ENCODE results near the gene SOCS6. TPM values are rescaled to one million over a fixed set of nuclear protein-coding genes. Genes with fewer than 3 reads are reported as not detected.

Gene SOCS6
- total and polyA plus RNA-seq, 2 of the 13 experiments (the other 11 are each of a cell fraction or from before 2014, with no cell fraction given): 18.6 to 38.3 TPM

- Histone ChIP-seq H3K9me3 (ENCODE audit: low read length) (0 out of 2 replicates have a peak, but pooled peaks cover 4% of the 10 kb centered on the region), H3K27ac (ENCODE audit: extremely low read length, insufficient read depth, low read length) (no peak overlapping the region), H3K4me2 (ENCODE audit: low read depth, low read length) (no peak overlapping the region), H3K79me2 (ENCODE audit: insufficient read depth, low read length) (no peaks in the 10 kb centered on the region), H2AFZ (ENCODE audit: low read length) (no peak overlapping the region), H3K27me3 (ENCODE audit: control insufficient read depth in 1 of 2, insufficient read depth in 2 of 2, low read length in 2 of 2) (no peaks in the 10 kb centered on the region), H4K20me1 (ENCODE audit: insufficient read depth, low read length) (no peaks in the 10 kb centered on the region), H3K36me3 (replicated peaks in 1 of 2; ENCODE audit: control insufficient read depth in 1 of 2, insufficient read depth in 2 of 2, low read length in 2 of 2) (peaks cover 0 to 2% of the 10 kb centered on the region in 2 experiments; a peak in 1 of 5 replicates), H3K4me3 (replicated peaks in 1 of 3; ENCODE audit: insufficient read depth in 1 of 3, low read depth in 2 of 3, low read length in 3 of 3) (no peak overlapping the region), H3K9ac (ENCODE audit: insufficient read depth, low read depth, low read length) (no peak overlapping the region), H3K4me1 (ENCODE audit: insufficient read depth, low read length) (peaks cover 31% of the 10 kb centered on the region)
- in situ Hi-C loops (cut with HindIII; ENCODE audit: extremely low pct_ligation_motif_present, low pct_unique_long_range_greater_than_20kb): no loop called here
- POLR2A ChIA-PET: interaction anchor here (1.3 kb wide), 1 partner anchor 19 kb away, joined by 3 read pairs; no protein-coding TSS in a partner anchor
- no TSS peak for BruUV-seq (replicated peaks)
- DNase-seq (ENCODE audit: low spot score) (no peak), FAIRE-seq (no peak), ATAC-seq (no peak)
- CTCF ChIA-PET (ENCODE audit: low intra/inter-chr PET ratio, low total read pairs): no interaction called here
- 100% methylated on average over 2 of the region's 2 CpGs for WGBS (ENCODE audit: low lambda C conversion rate)
- intact Hi-C loops (cut with micrococcal nuclease; ENCODE audit: unreplicated experiment): no loop called here
- no peak for TF ChIP-seq PLSCR1 (CRISPR knock-in tag; IDR thresholded peaks at IDR 0.05; ENCODE audit: borderline replicate concordance)
- TF ChIP-seq CSRNP1 (CRISPR knock-in tag; IDR thresholded peaks at IDR 0.05): no peak
- no peak for TF ChIP-seq ZNF703 (CRISPR knock-in tag; IDR thresholded peaks at IDR 0.05; ENCODE audit: borderline replicate concordance)
- TF ChIP-seq ZNF609 (CRISPR knock-in tag; IDR thresholded peaks at IDR 0.05; ENCODE audit: borderline replicate concordance): no peak
- peak; percentile 54; the same call in 1 of the 2 replicates for TF ChIP-seq ZFP1 (CRISPR knock-in tag; IDR thresholded peaks at IDR 0.05)
- TF ChIP-seq ZNF670 (CRISPR knock-in tag; IDR thresholded peaks at IDR 0.05; ENCODE audit: borderline replicate concordance): no peak
Observed at GRCh38 chr18:70354771-70355170, 65.9 kb downstream of the SOCS6 start.

All from HepG2 (cell line).